GM18909 (cell line): ENCODE results near the gene ZNRF2.

ENCODE experiments used
- ATAC-seq: cut with Tn5 transposase; IDR thresholded peaks from one replicate; pipeline ENCODE4 v1.9.1; 2021; ENCODE audit warnings: mild to moderate bottlenecking; ENCODE audit not compliant: unreplicated experiment, poor library complexity

ZNRF2 gene

GRCh38 chr7:30313348-30313747, 29.0 kb downstream of the ZNRF2 start:
- no peak for ATAC-seq

DNA sequence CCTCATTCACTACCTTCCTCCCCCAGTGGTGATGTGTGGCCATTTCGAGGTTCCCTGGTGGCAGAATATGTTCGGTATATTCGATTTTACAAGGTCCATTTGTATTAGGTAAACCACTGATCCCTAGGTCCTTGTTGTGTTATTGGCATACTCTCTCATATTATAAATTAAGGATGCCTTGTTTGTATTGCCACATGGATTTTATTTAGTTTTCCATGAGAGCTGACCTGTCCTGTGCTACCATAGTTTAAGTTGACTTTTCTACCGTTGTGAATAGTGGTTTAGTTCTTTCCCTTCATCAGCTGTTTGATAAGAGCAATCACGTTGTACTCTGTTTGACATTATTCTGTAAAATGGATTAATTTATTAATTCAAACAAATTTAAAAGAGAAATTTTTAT, 29.4 kb downstream of the ZNRF2 start:
- ATAC-seq: no peak

DNA sequence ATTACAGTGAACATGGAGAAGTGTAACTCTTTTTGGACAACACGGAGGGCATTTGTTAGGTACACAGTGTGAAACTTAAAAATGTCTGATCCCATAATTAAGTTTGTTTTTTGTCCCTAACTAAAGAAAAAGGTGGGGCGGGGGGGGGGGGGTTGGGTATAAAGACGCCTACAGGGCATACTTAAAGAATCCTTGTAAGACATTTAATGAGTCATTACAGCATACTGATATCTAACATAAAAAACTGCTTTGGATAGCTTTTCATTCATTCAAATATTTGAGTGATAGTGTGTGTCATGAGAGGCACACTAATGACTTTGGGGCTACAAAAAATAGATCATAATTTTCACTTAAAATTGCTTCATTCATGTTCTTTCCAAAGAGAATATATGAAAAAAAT, 31.2 kb downstream of the ZNRF2 start:
- no peak for ATAC-seq

DNA sequence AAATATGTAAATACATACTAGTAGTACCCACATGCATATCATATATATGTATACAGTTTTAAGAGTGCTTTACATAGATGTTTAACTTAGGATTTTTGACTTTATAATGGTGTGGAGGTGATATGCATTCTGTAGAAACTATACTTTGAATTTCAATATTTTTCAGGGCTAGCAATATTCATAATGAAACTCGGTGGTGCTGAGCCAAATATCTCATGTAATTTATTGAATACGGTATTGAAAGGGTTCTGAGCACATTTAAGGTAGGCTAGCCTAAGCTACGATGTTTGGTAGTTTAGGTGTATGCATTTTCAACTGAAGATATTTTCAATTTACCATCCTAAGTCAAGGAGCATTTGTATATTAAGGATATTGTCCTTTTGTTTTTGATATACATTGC, 36.0 kb downstream of the ZNRF2 start:
- ATAC-seq: no peak

DNA sequence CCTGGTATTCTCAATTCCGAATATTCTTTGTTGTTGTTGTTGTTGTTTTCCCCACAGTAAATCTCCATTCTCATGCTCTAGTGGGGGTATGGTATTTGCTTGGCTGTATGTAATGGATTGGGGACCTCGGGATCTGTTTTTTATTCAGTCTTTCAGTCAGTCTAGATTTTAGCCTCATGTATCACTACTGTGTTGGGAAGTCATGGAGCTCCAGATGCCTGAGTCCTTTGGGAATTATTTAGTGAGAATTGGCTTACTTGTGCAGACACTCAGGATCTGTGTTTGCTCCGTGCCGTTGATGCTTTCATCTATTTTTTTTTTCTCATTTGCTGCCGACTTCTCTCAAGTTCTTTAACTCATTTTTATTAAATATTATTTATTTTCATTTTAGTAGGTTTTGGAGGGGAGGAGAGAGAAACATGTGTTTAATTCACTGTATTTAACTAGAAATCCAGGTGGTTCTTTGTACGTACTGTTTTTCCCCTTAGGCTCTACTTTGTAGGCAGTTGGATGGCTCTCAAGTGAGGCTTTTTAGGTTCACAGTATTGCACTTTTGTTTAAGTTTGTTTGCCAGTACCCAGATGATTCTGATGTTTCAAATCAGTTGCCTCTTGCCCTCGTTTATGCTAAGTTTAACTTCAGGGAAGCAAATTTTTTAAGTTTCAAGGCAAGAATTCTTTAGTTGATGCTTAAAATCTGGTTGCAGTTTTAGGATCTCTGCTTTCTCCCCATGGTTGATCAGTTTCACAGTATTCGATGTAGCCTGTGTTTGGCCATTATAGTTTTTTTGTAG, 36.9 kb downstream of the ZNRF2 start:
- ATAC-seq: peak; percentile 36

- ATAC-seq: no peak
Observed at GRCh38 chr7:30321882-30322192, 37.4 kb downstream of the ZNRF2 start.

DNA sequence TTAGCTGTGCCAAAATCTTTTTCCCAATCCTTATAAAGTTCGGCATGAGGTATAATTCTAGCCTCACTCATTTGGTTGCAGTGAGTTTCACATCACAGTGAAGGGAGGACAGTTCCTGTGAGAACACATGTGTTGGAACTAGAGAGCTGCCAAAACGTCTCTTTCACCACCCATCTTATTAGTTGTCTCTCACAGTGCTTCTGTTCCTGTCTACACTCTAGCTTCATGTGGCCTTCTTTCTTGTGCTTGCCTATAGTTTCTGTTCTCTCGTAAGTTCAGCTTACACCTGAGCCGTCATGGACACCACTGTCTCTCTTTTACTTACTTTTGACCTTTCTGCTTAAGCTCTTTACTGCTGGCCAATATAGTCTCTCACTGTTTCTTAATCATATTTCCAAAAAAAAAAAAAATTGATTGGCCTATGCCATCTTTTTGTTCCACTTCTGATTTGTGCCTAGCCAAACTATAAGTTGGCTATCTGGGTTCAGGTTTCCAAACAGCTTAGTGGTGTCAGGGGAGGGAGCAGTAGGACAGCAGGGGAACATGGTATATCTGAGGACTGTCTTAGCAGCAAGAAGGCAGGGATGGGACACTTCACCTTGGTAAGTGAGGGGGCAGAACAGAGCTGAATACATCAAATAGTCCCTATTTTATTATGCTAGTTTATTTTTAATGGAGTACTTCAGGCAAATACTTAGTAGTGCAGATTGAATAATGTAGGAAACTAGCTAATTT, 38.0 kb downstream of the ZNRF2 start:
- ATAC-seq: peak; percentile 74

- ATAC-seq: peak; percentile 59
Observed at GRCh38 chr7:30323006-30323355, 38.6 kb downstream of the ZNRF2 start.

DNA sequence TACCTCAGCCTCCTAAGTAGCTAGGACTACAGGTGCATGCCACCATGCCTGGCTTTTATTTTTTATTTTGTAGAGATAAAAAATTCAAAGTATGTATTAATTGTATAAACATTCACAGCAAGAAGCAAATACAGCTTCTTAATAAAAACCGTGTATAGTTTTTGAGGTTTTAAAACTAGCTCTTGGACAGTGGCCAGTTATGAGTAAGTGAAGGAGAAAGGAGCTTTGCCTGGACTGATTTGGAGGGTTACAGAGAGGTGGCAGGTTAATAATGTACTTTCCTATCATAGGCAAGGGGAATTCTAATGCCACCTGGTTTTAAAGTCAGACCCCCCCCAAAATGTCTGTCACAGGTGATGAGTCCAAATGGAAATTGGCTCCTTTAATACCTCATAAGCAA, 43.4 kb downstream of the ZNRF2 start:
- no peak for ATAC-seq

- ATAC-seq: no peak
Observed at GRCh38 chr7:30328381-30328780, 44.0 kb downstream of the ZNRF2 start.

GRCh38 chr7:30329716-30330115, 45.3 kb downstream of the ZNRF2 start:
- ATAC-seq: no peak

GRCh38 chr7:30330134-30331111, 46.0 kb downstream of the ZNRF2 start:
- peak; percentile 82 for ATAC-seq

- no peak for ATAC-seq
Observed at GRCh38 chr7:30331338-30331737, 46.9 kb downstream of the ZNRF2 start.

GRCh38 chr7:30332549-30332948, 48.2 kb downstream of the ZNRF2 start:
- no peak for ATAC-seq

- ATAC-seq: no peak
Observed at GRCh38 chr7:30335763-30336487, 51.5 kb downstream of the ZNRF2 start.

DNA sequence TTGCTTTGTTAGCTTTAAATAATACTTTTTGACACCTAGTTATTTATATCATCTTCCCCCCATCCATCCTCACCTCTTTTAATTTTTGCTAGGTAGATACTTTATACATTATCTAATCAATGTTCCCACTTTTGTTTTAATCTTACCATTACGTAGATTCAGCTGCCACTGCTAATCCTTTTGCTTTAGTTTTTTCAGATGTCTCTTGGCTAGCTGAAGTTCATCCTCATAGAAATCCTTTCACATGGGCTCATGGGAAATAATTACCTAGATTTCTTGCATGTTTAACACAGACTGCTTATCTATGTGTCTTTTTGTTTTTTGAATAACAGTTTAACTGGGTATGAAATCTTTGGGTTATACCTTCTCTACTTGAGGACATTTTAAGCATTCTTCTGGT, 60.1 kb downstream of the ZNRF2 start:
- ATAC-seq: no peak

GRCh38 chr7:30347226-30348082, 63.1 kb downstream of the ZNRF2 start:
- ATAC-seq: peak; percentile 26

- peak; percentile 86 for ATAC-seq
Observed at GRCh38 chr7:30348083-30348560, 63.7 kb downstream of the ZNRF2 start.

- no peak for ATAC-seq
Observed at GRCh38 chr7:30349170-30349569, 64.8 kb downstream of the ZNRF2 start.
